BJ (cell line): ENCODE measurements around the gene ACADS. TPM values are rescaled to one million over a fixed set of nuclear protein-coding genes. Genes with fewer than 3 reads are reported as not detected.

Experiments used
- CTCF ChIA-PET: fragments of 350-600 bp; formaldehyde crosslinking; extraction: SDS; loops from one replicate; lab custom pipeline; 2021; ENCODE audit warnings: antibody characterized with exemption, inconsistent platforms; lab: Yijun Ruan, JAX
- POLR2A ChIA-PET: fragments of 300-600 bp; sonication (Branson Sonifier 250); formaldehyde crosslinking; extraction: SDS; loops from one replicate; lab custom pipeline; 2021; ENCODE audit warnings: antibody characterized with exemption; lab: Charles Lee
- DNase-seq: peaks from one replicate; pipeline ENCODE4 v3.0.0-alpha.2; 2011; ENCODE audit warnings: low read depth
- H3K27me3 ChIP-seq: 2 replicates; pipeline ENCODE4 v1.6.0; 2011; ENCODE audit warnings: low read length; ENCODE audit not compliant: control insufficient read depth, insufficient read depth
- H3K36me3 ChIP-seq: 2 replicates; pipeline ENCODE4 v1.5.1; 2011; ENCODE audit warnings: low read length; ENCODE audit not compliant: control insufficient read depth, insufficient read depth
- H3K4me3 ChIP-seq: 2 replicates; pipeline ENCODE4 v1.5.1; 2011; ENCODE audit warnings: low read depth, mild to moderate bottlenecking, control low read depth, low read length
- CTCF ChIP-seq: IDR thresholded peaks from 2 replicates; pipeline ENCODE4 v1.5.1; 2011; ENCODE audit warnings: low read depth, mild to moderate bottlenecking, control low read depth, inconsistent platforms, low read length, moderate library complexity; ENCODE audit not compliant: insufficient read depth
- polyA plus RNA-seq: library from polyadenylated mRNA; depleted of rRNA; stranded (reverse); fragments of >200 nt; gene quantifications from 2 replicates; pipeline ENCODE4 v1.2.3, GENCODE V29; 2011

The ACADS gene
- polyA plus RNA-seq, 1 experiment, result 11.9 TPM

GRCh38 chr12:120744922-120745493, 19.4 kb downstream of the ACADS start:
- H3K36me3 ChIP-seq, result no peaks in the 10 kb centered on the region
- DNase-seq, result no peak
- ChIA-PET CTCF (interaction anchor here (0.6 kb wide), 1 partner anchor 160 kb away, joined by 4 read pairs; no protein-coding TSS in a partner anchor), POLR2A (no interaction called here)
- no peaks in the 10 kb centered on the region for H3K27me3 ChIP-seq
- TF ChIP-seq CTCF, result no peak
- no peak overlapping the region for H3K4me3 ChIP-seq

GRCh38 chr12:120748242-120748641, 22.6 kb downstream of the ACADS start:
- no peaks in the 10 kb centered on the region for H3K27me3 ChIP-seq
- H3K36me3 ChIP-seq, result no peaks in the 10 kb centered on the region
- DNase-seq, result no peak
- ChIA-PET CTCF (no interaction called here), POLR2A (no interaction called here)
- no peak overlapping the region for H3K4me3 ChIP-seq
- TF ChIP-seq CTCF, result no peak

DNA sequence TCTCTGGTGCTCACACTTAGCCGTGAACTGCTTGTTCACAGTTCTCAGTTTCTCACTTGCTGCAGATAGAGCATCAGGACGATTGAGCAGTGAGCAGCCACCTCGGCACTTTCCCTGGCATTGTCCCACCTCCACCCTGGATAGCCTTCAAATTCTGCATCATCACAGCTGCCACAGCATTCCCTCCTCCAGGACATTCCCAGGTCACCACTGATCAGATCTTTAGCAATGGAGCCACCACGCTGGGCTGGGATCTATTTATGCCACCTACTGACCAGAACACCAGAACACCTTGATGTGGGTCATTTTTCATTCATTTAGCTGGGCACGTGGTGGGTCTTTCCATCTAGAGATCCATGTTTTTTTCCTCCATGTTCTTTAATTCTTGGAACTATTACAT, 23.6 kb downstream of the ACADS start:
- no peak for DNase-seq
- CTCF ChIA-PET, result no interaction called here
- no peaks in the 10 kb centered on the region for H3K36me3 ChIP-seq
- no peak overlapping the region for H3K4me3 ChIP-seq
- H3K27me3 ChIP-seq, result no peaks in the 10 kb centered on the region
- POLR2A ChIA-PET, result no interaction called here
- no peak for TF ChIP-seq CTCF

DNA sequence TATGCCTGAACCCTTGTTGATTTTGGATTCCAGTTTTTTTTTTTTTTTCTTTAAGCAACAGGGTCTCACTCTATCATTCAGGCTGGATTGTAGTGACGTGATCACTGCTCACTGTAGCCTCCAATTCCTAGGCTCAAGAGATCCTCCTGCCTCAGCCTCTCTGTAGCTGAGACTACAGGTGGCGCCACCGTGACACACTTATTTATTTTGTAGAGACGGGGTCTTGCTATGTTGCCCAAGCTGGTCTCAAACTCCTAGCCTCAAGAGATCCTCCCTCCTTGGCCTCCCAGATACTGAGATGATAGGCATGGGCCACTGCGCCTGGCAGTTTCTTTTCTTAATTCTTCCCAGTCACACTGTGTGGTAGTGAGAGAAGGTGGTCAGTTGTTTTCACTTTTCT, 25.2 kb downstream of the ACADS start:
- DNase-seq, result no peak
- ChIA-PET CTCF (interaction anchor here (1.0 to 1.7 kb wide), 3 partner anchors 15 to 221 kb away, joined by 3 to 4 read pairs (median 3); no protein-coding TSS in a partner anchor), POLR2A (no interaction called here)
- no peak for TF ChIP-seq CTCF
- Histone ChIP-seq H3K27me3 (no peaks in the 10 kb centered on the region), H3K4me3 (no peak overlapping the region), H3K36me3 (no peaks in the 10 kb centered on the region)

DNA sequence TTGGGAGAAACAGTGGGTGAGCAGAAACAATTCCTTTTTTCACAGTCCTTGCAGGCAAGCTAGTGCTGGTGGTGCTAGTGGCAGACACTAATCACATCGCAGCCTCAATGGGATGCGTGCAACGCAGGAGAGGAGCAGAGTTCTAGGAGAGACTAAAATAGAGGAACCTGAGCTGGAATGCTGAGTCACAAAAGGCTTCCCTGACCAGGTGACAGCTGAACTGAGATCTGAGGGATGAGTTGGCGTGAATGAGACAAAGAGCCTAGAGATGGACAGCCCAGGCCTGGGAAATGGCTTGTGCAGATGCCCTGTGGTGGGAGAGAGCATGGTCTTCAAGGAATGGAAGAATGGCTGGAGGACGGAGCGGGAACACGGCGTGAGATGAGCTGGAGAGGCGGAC, 25.8 kb downstream of the ACADS start:
- no peaks in the 10 kb centered on the region for H3K27me3 ChIP-seq
- no peak for DNase-seq
- no peak overlapping the region for H3K4me3 ChIP-seq
- TF ChIP-seq CTCF, result no peak
- H3K36me3 ChIP-seq, result no peaks in the 10 kb centered on the region
- POLR2A ChIA-PET, result no interaction called here
- CTCF ChIA-PET, result interaction anchor here (0.5 to 1.7 kb wide), 3 partner anchors 10 to 25 kb away, joined by 3 to 4 read pairs (median 4); no protein-coding TSS in a partner anchor
